NCI-H748 (cell line): ENCODE data around the gene P4HA2.
A peak's percentile ranks its signal among the peaks of the same experiment; 100 is the strongest.

ENCODE experiments used
- DNase-seq: peaks from one replicate; lab custom pipeline; 2025; ENCODE audit not compliant: unreplicated experiment; lab: John Stamatoyannopoulos, UW

P4HA2 gene

GRCh38 chr5:132225165-132226032 lies 2.3 kb downstream of the P4HA2 start:
- peak; percentile 52 for DNase-seq

GRCh38 chr5:132224716-132225115 lies 2.9 kb downstream of the P4HA2 start:
- no peak for DNase-seq

DNA sequence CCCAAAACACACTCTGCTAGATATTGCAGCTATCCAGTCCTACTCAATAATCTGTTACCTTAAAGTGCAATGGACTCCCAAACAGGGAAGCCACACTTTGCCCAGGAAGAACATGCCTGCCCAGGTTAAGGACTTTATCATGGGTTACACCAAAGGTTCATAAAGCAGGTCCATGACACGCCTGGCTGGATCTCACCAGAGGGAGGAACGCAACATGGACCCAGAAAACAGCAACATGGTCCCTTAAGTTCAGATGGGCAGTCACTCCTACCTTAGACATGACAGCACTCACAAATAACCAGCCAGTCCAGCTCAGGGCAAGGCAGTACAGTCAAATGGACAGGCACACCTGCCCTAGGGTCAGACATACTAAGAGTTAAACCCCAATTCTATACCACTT lies 3.8 kb downstream of the P4HA2 start:
- no peak for DNase-seq

DNA sequence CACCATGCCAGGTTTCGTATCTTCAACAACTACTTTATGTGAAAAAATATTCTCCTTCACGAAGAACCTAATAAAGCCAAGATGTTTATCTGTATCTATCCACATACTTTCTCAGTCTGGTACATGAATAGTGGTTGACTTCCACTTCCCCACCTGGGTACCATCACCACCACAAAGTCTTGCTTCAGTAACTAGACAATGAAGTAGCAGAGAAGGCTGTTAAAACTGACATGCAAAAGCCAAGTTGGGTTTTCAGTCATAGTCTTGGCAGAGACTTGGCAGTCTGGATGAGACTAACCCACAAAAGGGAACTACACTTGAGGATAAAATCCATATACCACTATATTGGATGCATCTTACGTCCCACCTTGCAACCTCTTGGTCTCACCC lies 5.0 kb downstream of the P4HA2 start:
- no peak for DNase-seq

DNA sequence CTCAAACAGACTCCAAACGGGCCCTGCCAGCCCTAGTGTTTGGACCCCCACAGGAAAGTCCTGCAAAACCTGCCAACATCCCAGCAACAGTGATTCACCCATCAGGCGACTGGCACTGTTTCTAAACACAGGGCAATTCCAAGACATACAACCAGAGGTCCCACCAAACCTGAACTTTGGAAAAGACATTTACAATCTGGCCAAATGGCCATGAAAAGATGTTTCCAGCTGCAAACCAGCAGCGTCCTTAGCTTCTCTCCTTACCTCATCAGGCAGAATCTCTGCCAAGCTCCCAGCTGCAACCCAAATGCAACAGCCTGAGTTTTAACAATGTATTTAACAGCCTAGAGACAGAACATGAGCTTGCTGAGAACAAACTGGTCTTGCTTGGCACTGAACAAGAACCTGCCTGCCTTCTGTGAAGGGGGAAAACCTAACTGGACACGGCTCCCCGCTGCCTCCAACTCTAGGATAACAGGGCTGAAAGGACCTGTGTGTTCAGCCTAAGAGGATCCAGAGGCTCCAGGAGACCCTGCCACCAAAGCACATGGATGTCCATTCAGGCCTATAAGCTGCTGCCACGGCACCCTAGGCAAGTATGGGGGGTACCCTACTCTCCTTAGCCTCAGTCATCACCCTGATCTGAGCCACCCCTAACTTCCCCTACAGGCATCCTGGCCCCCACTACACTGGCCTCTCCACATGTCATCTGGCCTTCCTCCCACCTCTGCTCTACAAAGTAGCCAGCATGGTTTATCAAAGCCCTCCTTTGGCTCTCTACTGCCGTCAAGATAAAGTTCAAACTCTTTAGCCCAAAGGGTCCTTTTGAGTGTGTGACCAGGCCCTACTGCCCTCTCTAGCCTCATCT lies 5.6 kb downstream of the P4HA2 start:
- DNase-seq, result no peak

- DNase-seq, result no peak
Measured at GRCh38 chr5:132220491-132220890, 7.2 kb downstream of the P4HA2 start.

DNA sequence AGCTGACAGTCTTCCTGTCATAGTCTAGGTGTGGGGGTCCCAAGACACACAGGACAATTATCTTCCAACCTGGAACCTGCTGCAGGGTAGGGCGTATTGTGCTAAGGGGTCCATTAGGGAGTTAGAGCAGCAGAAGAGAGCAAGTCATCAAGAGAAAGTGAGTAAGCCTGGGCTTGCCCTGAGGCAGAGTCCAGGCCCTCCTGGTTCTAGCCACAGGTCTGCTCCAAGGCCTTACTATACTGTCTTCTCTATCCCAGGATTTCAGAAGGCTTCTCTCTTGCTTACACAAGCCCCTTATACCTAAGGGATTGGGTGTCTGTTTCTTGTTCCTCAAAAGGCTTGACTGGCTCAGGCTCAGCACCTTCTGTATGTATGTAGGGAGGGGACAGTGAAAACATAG lies 7.7 kb downstream of the P4HA2 start:
- no peak for DNase-seq

- no peak for DNase-seq
Measured at GRCh38 chr5:132219289-132219970, 8.2 kb downstream of the P4HA2 start.

DNA sequence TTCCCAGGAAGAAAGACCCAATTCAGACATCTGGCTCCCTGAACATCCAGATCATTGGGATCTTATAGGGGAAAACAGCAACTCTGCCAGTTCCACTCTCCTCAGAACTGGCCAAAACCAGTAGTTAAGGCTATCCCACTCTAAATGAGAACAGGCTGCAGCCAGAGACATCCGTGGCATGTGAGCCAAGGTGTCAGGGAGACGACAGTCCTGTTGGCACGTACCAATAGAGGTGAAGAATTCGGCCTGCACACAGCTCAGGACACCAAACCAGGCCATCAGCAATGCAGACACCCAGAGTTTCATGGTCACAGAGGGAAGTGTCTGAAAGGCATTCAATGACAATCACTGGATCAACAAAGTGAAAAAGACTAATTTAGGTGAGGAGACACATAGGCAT lies 9.3 kb downstream of the P4HA2 start:
- DNase-seq, result no peak

- no peak for DNase-seq
Measured at GRCh38 chr5:132215329-132215728, 12.3 kb downstream of the P4HA2 start.

DNA sequence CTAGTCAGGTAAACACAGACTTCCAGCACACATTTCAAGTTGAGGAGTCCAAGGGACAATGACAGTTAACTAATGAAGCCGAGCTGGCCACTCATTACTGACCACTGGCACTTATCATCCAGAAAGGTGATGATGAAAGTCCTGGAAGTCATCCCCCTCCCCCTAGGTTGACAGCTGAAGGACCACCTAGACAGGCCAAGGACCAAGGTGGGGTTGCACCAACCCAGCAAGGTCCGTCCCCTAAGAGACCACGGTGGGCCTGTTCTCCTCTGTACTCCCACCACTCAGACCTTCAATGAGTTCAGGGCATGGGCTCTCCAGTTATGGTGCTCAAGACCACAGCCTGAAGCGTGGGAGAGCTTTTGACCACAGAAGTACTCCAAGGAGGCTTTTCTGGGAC lies 13.2 kb downstream of the P4HA2 start:
- no peak for DNase-seq

GRCh38 chr5:132213666-132214065 lies 14.0 kb downstream of the P4HA2 start:
- DNase-seq, result no peak

- DNase-seq, result no peak
Measured at GRCh38 chr5:132211787-132212186, 15.9 kb downstream of the P4HA2 start.

DNA sequence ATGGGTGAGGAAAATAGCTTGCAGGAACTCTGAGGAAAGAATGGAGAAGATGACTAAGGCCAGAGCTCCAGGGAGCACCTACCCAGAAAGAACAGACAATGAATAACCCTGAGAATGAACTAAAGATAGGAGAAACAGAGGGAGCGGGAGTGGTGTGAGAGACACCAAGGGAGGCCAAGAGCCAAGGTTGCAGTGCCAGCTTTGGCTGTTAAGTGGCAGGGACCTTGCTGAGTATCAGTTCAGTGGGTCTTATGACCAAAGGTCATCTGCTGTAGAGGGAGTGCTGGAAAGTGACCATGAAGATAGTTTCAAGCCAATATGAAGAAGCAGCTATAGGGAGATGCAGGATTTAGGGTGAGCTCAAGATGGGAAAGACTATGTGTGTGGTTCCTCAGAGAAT lies 16.7 kb downstream of the P4HA2 start:
- no peak for DNase-seq

DNA sequence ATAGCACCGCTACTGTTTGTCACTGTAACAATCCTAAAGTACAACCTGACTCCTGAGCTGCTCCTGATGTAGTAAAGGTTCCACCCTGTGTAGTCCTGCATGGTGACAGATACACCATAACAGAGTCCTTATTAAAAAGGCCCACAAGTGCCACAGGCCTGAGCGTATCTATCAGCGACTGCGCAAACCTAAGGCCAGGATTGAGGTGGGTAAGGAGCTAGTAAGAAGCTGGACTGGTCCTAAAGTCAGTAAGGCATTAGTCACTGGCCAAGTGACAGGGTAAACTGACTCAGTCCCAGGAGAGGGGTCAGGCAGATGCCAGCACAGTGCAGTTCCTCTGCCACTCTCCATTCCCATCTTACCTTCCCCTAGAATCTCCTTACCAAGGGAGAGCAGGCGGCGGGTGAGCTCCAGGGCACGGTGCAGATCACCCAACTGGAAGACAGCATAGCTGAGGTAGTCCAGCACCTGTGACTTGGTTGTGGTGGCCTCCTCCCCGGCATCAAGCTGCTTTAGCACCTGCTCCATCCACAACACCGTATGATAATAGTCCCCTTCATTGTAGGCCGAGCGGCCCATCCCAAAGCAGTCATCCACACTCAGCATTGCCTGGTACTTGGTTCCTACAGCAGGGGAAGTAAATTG lies 17.6 kb downstream of the P4HA2 start:
- DNase-seq, result no peak

- DNase-seq, result no peak
Measured at GRCh38 chr5:132209131-132209530, 18.5 kb downstream of the P4HA2 start.

- no peak for DNase-seq
Measured at GRCh38 chr5:132207778-132208177, 19.9 kb downstream of the P4HA2 start.

DNA sequence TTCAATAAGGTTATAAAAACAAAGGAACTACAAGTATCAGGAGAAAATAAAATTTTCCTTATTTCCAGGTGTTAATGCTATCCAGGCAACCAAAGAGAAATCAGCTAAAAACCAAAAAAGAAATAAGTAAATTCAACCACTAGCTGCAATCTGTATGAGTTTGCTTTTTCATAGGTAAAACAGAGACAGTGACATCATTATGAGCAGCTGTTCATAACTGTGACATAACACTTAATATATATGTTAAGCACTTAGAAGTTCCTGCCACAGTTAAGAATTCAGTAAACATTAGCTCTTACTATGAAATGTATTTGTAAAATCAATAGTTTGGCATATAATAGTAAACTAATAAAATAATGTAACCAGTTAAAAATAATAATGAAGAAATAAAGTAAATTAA lies 20.9 kb downstream of the P4HA2 start:
- DNase-seq, result no peak

DNA sequence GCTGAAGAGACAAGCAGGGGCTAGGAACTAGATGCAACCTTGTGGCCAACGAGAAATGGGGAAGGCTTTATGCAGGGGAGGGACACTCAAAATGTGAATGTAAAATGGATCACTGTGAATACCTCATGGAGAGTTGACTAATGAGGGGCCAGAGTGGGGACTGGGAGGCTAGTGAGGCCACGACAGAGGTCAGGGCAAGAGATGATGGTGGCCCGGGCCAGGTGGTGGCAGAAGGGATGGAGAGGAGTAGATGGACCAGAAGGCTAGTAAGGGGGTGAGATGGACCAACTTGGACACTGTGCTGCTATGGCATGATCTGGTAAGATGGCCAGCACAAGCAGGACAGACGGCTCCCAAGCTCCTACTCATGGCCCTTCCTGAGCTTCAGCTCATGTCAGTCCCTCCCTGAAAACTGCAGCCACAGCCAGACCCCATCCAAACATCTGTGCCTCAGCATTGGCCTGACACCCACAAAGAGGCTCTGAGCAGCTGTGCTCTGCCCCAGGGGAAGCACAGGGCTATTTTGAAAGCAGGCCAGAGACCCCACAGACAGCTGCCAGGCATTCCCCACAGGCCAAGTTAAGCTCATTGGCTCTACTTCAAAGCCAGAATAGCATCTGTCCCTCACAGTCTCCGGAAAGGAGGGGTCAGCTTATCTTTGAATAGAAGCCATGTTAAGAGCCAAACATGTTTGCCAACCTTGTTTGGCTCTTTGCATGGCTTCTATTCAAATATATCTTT lies 22.1 kb downstream of the P4HA2 start:
- no peak for DNase-seq

DNA sequence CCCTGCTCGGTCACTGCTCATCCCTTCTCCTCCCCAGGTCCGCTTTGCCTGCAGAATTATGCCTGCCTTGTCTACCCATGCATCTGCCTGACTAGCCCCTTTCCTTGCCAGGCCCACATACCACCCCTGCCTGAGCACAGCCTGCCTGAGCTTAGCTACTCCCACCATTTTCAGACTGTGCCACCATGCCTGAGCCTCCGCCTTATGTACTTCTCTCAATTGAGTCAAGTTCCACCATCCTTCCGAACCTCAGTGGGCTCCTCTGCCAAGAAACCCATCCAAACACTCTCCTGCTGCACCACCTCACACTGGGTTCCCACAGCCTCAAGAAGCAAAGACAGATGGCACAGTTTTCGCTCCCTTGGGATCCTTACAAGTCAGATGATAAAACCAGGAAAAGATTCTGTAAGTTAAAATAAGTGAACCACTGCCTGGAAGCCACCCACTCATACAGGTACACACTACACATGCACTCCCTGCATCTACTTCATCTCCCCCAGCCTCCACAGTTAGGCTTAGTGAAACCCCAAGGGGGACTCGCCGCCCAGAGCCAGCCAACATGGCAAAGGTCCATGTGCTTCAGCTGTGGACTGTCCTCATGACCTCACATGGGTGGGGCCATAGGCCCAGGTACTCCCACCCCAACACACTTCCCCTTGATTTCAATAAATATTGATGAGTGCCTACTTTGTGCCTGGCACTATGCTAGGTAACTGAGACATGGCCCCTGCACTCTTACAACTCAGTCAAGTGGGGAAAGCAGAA lies 23.1 kb downstream of the P4HA2 start:
- no peak for DNase-seq
